ENCODE measurements around the gene TNRC6A.

The TNRC6A gene

DNA sequence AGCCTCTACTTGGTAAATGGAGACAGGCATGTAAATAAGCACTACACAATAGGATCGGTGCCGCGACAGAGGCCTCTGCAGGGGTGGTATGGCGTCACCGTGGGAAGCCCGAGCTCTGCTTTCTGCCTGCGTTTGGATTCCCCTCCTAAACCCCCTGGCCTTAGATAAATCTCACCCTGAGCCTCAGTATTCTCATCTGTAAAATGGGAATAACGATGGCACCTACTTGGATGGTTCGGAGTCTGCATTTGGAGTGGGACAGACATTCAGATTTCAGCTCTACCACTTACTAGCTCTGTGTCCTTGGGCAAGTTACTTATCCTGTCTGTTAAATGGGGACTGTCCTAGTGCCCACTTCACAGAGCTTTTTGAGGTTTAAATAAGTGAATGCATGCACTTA is 42.8 kb upstream of the TNRC6A start:
- Histone ChIP-seq H3K9ac (ENCODE audit: low read length) (no peak overlapping the region), H3K4me3 (ENCODE audit: low read length) (no peak overlapping the region), H3K4me1 (ENCODE audit: control insufficient read depth, low read depth, low read length) (peaks cover 2% of the 10 kb centered on the region), H3K36me3 (ENCODE audit: control insufficient read depth, insufficient read depth, low read length) (no peaks in the 10 kb centered on the region), H3K18ac (ENCODE audit: low read length) (no peak overlapping the region), H3K4ac (ENCODE audit: low read depth, low read length) (no peak overlapping the region), H3K79me2 (ENCODE audit: control insufficient read depth, insufficient read depth, low read length) (no peaks in the 10 kb centered on the region), H2BK120ac (ENCODE audit: low read depth, low read length) (no peak overlapping the region), H3K27ac (ENCODE audit: low read depth, low read length) (no peak overlapping the region), H3K56ac (ENCODE audit: low read length) (no peak overlapping the region), H2BK5ac (ENCODE audit: low read length) (no peak overlapping the region), H3K27me3 (ENCODE audit: insufficient read depth, low read length, poor library complexity) (no peaks in the 10 kb centered on the region), H4K5ac (ENCODE audit: low read length) (no peak overlapping the region), H2AK5ac (ENCODE audit: low read length) (no peak overlapping the region), H3K79me1 (ENCODE audit: low read length) (no peaks in the 10 kb centered on the region), H2BK15ac (replicated peaks; ENCODE audit: low read depth) (no peak overlapping the region), H4K8ac (ENCODE audit: low read depth, low read length) (no peak overlapping the region), H3K23ac (ENCODE audit: low read length) (no peak overlapping the region), H3K4me2 (ENCODE audit: low read length) (no peak overlapping the region)
- DNase-seq, result no peak
- no CpG with 5 or more reads among the region's 9 CpGs for WGBS (ENCODE audit: extremely low coverage, insufficient coverage, low lambda C conversion rate)

DNA sequence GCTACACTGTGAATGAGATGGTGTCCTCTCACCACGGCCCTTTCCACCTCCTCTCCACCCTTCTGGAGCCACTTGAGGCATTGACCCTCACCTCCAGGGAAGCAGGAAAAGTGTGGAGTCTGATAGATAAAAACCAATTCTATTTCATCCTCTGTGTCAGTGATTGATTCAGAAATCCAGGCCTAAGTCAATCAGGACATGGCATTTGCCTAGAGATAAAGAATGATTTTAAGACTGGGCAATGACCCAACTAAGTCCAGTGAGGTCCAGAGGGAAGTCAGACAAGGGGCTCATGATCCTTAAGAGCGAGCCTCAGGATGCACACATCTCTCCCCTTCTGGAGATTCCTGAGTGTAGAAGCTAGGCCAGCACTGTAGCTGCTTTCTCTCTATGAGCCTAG is 41.1 kb upstream of the TNRC6A start:
- Histone ChIP-seq H2BK15ac (replicated peaks; ENCODE audit: low read depth) (no peak overlapping the region), H3K36me3 (ENCODE audit: control insufficient read depth, insufficient read depth, low read length) (no peaks in the 10 kb centered on the region), H3K4me2 (ENCODE audit: low read length) (no peak overlapping the region), H2BK120ac (ENCODE audit: low read depth, low read length) (no peak overlapping the region), H3K4me1 (ENCODE audit: control insufficient read depth, low read depth, low read length) (peaks cover 2% of the 10 kb centered on the region), H3K23ac (ENCODE audit: low read length) (no peak overlapping the region), H3K4me3 (ENCODE audit: low read length) (no peak overlapping the region), H3K56ac (ENCODE audit: low read length) (no peak overlapping the region), H3K27ac (ENCODE audit: low read depth, low read length) (no peak overlapping the region), H2BK5ac (ENCODE audit: low read length) (no peak overlapping the region), H2AK5ac (ENCODE audit: low read length) (no peak overlapping the region), H3K27me3 (ENCODE audit: insufficient read depth, low read length, poor library complexity) (no peaks in the 10 kb centered on the region), H3K18ac (ENCODE audit: low read length) (no peak overlapping the region), H3K79me1 (ENCODE audit: low read length) (no peaks in the 10 kb centered on the region), H3K9ac (ENCODE audit: low read length) (no peak overlapping the region), H3K4ac (ENCODE audit: low read depth, low read length) (no peak overlapping the region), H3K79me2 (ENCODE audit: control insufficient read depth, insufficient read depth, low read length) (no peaks in the 10 kb centered on the region), H4K8ac (ENCODE audit: low read depth, low read length) (no peak overlapping the region), H4K5ac (ENCODE audit: low read length) (no peak overlapping the region)
- no peak for DNase-seq
- WGBS (ENCODE audit: extremely low coverage, insufficient coverage, low lambda C conversion rate), result no CpG with 5 or more reads among the region's 2 CpGs

DNA sequence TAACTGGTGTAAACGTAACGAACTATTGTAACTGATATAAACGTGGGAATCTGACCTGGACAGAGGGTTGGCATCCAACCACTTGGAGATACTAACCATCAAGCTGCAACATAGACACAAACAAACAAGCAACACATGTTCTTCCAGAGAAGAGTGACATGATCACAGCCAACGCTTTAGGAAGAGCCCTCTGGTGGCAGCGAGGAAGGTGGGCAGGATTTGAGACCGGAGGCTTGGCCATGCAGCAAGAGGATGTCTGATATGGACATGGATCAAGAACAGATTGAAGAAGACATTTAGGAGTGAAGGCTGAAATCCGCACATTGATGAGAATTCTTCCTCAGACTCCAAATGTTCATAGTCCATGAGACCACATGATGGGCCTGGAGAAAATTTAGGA is 40.3 kb upstream of the TNRC6A start:
- Histone ChIP-seq H3K79me2 (ENCODE audit: control insufficient read depth, insufficient read depth, low read length) (no peaks in the 10 kb centered on the region), H4K5ac (ENCODE audit: low read length) (no peak overlapping the region), H3K18ac (ENCODE audit: low read length) (no peak overlapping the region), H2BK5ac (ENCODE audit: low read length) (no peak overlapping the region), H3K36me3 (ENCODE audit: control insufficient read depth, insufficient read depth, low read length) (no peaks in the 10 kb centered on the region), H3K27ac (ENCODE audit: low read depth, low read length) (no peak overlapping the region), H3K4me3 (ENCODE audit: low read length) (no peak overlapping the region), H3K56ac (ENCODE audit: low read length) (no peak overlapping the region), H2BK120ac (ENCODE audit: low read depth, low read length) (no peak overlapping the region), H2AK5ac (ENCODE audit: low read length) (no peak overlapping the region), H4K8ac (ENCODE audit: low read depth, low read length) (no peak overlapping the region), H3K4ac (ENCODE audit: low read depth, low read length) (no peak overlapping the region), H3K4me1 (ENCODE audit: control insufficient read depth, low read depth, low read length) (peaks cover 2% of the 10 kb centered on the region), H3K9ac (ENCODE audit: low read length) (no peak overlapping the region), H3K4me2 (ENCODE audit: low read length) (no peak overlapping the region), H3K27me3 (ENCODE audit: insufficient read depth, low read length, poor library complexity) (no peaks in the 10 kb centered on the region), H2BK15ac (replicated peaks; ENCODE audit: low read depth) (no peak overlapping the region), H3K23ac (ENCODE audit: low read length) (no peak overlapping the region), H3K79me1 (ENCODE audit: low read length) (no peaks in the 10 kb centered on the region)
- no CpG with 5 or more reads among the region's 7 CpGs for WGBS (ENCODE audit: extremely low coverage, insufficient coverage, low lambda C conversion rate)
- DNase-seq, result peak; percentile 74

DNA sequence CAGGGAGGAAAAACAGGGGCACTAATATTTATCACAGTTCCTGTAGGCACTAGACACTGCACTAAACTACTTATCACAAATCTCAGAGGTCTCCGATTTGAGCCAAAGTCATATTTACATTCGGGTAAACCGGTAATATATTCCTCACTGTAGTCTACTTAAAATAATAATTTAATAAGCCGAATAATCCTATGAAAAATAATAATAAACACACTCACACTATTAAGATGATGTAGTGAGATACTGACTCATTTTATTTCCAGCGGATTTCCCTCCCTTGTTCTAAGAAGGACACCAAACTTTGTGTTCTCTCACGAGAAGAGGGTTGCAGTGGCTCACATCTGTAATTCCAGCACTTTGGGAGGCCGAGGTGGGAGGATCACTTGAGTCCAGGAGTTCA is 36.6 kb upstream of the TNRC6A start:
- Histone ChIP-seq H3K4me2 (ENCODE audit: low read length) (no peak overlapping the region), H2BK5ac (ENCODE audit: low read length) (no peak overlapping the region), H3K27me3 (ENCODE audit: insufficient read depth, low read length, poor library complexity) (no peaks in the 10 kb centered on the region), H2AK5ac (ENCODE audit: low read length) (no peak overlapping the region), H3K79me1 (ENCODE audit: low read length) (no peaks in the 10 kb centered on the region), H3K4me1 (ENCODE audit: control insufficient read depth, low read depth, low read length) (no peaks in the 10 kb centered on the region), H3K23ac (ENCODE audit: low read length) (no peak overlapping the region), H3K4ac (ENCODE audit: low read depth, low read length) (no peak overlapping the region), H2BK120ac (ENCODE audit: low read depth, low read length) (no peak overlapping the region), H4K8ac (ENCODE audit: low read depth, low read length) (no peak overlapping the region), H3K9ac (ENCODE audit: low read length) (no peak overlapping the region), H2BK15ac (replicated peaks; ENCODE audit: low read depth) (no peak overlapping the region), H3K4me3 (ENCODE audit: low read length) (no peak overlapping the region), H3K18ac (ENCODE audit: low read length) (no peak overlapping the region), H3K56ac (ENCODE audit: low read length) (no peak overlapping the region), H4K5ac (ENCODE audit: low read length) (no peak overlapping the region), H3K27ac (ENCODE audit: low read depth, low read length) (no peak overlapping the region), H3K79me2 (ENCODE audit: control insufficient read depth, insufficient read depth, low read length) (no peaks in the 10 kb centered on the region), H3K36me3 (ENCODE audit: control insufficient read depth, insufficient read depth, low read length) (no peaks in the 10 kb centered on the region)
- no peak for DNase-seq
- no CpG with 5 or more reads among the region's 7 CpGs for WGBS (ENCODE audit: extremely low coverage, insufficient coverage, low lambda C conversion rate)

DNA sequence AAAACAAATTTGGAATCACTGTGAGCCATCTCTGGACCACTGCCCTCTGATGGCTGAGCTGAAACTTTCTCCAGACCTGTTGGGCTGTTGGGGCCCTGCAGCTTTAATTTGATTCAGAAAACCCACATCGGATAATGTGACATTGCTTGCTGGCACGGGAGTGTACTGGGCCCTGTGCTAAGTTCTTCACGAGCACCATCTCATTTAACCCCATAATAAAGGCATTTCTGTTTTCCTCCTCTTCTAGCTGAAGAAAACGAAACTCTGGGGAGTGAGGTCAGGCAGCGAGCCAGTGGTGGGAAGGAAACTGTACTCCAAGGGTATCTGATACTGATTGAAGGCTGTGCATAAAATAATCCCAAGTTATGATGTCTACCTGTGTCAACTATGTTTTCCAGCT is 34.5 kb upstream of the TNRC6A start:
- H3K27me3 ChIP-seq (ENCODE audit: insufficient read depth, low read length, poor library complexity), result no peaks in the 10 kb centered on the region
- no peak overlapping the region for H3K4ac ChIP-seq (ENCODE audit: low read depth, low read length)
- H2BK15ac ChIP-seq (replicated peaks; ENCODE audit: low read depth), result no peak overlapping the region
- no peak overlapping the region for H4K5ac ChIP-seq (ENCODE audit: low read length)
- WGBS (ENCODE audit: extremely low coverage, insufficient coverage, low lambda C conversion rate), result no CpG with 5 or more reads among the region's 5 CpGs
- no peak overlapping the region for H3K4me2 ChIP-seq (ENCODE audit: low read length)
- DNase-seq, result no peak
- H3K27ac ChIP-seq (ENCODE audit: low read depth, low read length), result no peak overlapping the region
- no peak overlapping the region for H3K23ac ChIP-seq (ENCODE audit: low read length)
- H4K8ac ChIP-seq (ENCODE audit: low read depth, low read length), result no peak overlapping the region
- H3K4me3 ChIP-seq (ENCODE audit: low read length), result no peak overlapping the region
- H3K18ac ChIP-seq (ENCODE audit: low read length), result no peak overlapping the region
- no peak overlapping the region for H2BK120ac ChIP-seq (ENCODE audit: low read depth, low read length)
- no peaks in the 10 kb centered on the region for H3K79me1 ChIP-seq (ENCODE audit: low read length)
- no peaks in the 10 kb centered on the region for H3K36me3 ChIP-seq (ENCODE audit: control insufficient read depth, insufficient read depth, low read length)
- H2BK5ac ChIP-seq (ENCODE audit: low read length), result no peak overlapping the region
- no peak overlapping the region for H2AK5ac ChIP-seq (ENCODE audit: low read length)
- no peaks in the 10 kb centered on the region for H3K79me2 ChIP-seq (ENCODE audit: control insufficient read depth, insufficient read depth, low read length)
- H3K9ac ChIP-seq (ENCODE audit: low read length), result no peak overlapping the region
- no peaks in the 10 kb centered on the region for H3K4me1 ChIP-seq (ENCODE audit: control insufficient read depth, low read depth, low read length)
- H3K56ac ChIP-seq (ENCODE audit: low read length), result no peak overlapping the region

DNA sequence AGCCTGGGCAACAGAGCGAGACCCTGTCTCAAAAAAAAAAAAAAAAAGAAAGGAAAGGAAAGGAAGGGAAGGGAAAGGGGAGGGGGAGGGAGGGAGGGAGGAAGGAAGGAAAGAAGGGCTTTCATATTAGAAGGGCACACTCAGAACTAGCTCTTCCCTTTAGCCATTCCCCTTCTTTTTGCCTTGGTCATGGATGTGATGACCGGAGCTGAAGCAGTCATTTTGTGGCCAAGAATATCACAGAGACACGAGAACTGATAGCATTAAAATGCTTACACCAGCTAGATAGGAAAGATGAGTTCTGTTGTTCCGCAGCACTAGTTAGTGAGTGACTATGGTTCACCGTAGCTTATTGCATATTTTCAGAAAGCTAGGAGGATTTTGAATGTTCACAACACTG is 32.8 kb upstream of the TNRC6A start:
- Histone ChIP-seq H3K27me3 (ENCODE audit: insufficient read depth, low read length, poor library complexity) (no peaks in the 10 kb centered on the region), H3K4me2 (ENCODE audit: low read length) (no peak overlapping the region), H3K4me3 (ENCODE audit: low read length) (no peak overlapping the region), H2AK5ac (ENCODE audit: low read length) (no peak overlapping the region), H4K5ac (ENCODE audit: low read length) (no peak overlapping the region), H4K8ac (ENCODE audit: low read depth, low read length) (no peak overlapping the region), H3K27ac (ENCODE audit: low read depth, low read length) (no peak overlapping the region), H3K56ac (ENCODE audit: low read length) (no peak overlapping the region), H3K18ac (ENCODE audit: low read length) (no peak overlapping the region), H2BK5ac (ENCODE audit: low read length) (no peak overlapping the region), H3K4me1 (ENCODE audit: control insufficient read depth, low read depth, low read length) (peaks cover 2% of the 10 kb centered on the region), H2BK120ac (ENCODE audit: low read depth, low read length) (no peak overlapping the region), H3K79me1 (ENCODE audit: low read length) (no peaks in the 10 kb centered on the region), H3K23ac (ENCODE audit: low read length) (no peak overlapping the region), H2BK15ac (replicated peaks; ENCODE audit: low read depth) (no peak overlapping the region), H3K4ac (ENCODE audit: low read depth, low read length) (no peak overlapping the region), H3K79me2 (ENCODE audit: control insufficient read depth, insufficient read depth, low read length) (no peaks in the 10 kb centered on the region), H3K36me3 (ENCODE audit: control insufficient read depth, insufficient read depth, low read length) (no peaks in the 10 kb centered on the region), H3K9ac (ENCODE audit: low read length) (no peak overlapping the region)
- DNase-seq, result no peak
- WGBS (ENCODE audit: extremely low coverage, insufficient coverage, low lambda C conversion rate), result no CpG with 5 or more reads among the region's 5 CpGs
